ENCODE data around the gene RPP30. TPM values are rescaled to one million over a fixed set of nuclear protein-coding genes. Genes with fewer than 3 reads are reported as not detected.

RPP30 gene
- total and polyA plus RNA-seq, 2 of the 13 experiments (the other 11 are each of a cell fraction or from before 2014, with no cell fraction given), result 27.1 to 65.0 TPM

DNA sequence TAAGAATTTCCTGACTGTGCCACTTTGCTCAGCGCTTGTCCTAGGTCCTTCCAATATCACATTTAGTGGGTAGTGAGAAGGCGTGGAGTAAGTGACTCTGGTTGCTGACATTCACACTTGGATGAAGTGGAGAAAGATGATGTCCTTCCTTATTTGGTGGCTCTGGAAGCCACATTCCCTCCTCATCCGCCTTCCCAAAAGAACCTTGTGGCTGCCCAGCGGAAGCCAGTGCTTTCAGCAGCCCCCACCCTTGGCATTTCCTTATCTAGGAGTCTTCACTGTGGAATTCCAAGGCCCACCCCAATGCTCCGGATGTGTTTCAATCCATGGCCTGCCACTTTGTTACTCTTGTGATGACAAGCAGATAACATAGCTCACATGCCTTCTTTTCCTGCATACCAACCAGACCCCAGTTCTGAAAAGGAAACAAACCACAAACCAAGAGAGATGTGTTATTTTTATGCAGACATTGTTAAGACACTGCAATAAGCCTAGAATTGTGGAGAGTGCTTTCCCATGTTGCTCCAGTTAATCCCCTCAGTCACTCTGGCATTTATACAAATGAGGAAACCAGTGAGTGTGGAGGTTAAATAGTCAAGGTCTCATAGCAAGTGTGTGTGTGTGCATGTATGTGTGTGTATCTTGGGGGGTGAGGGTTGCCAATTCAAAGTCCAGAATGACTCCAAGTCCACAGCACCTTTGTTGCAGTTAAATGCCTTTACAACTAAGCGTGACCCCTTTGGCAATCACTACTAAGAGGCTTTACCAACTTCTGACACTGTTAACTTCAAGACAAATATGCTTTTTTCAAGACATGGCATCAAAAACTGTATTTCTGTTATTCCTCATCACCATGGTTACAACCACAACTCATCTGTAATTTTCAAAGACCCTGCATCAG is 59.4 kb downstream of the RPP30 start (continued):
- TF ChIP-seq, protein P1, sequence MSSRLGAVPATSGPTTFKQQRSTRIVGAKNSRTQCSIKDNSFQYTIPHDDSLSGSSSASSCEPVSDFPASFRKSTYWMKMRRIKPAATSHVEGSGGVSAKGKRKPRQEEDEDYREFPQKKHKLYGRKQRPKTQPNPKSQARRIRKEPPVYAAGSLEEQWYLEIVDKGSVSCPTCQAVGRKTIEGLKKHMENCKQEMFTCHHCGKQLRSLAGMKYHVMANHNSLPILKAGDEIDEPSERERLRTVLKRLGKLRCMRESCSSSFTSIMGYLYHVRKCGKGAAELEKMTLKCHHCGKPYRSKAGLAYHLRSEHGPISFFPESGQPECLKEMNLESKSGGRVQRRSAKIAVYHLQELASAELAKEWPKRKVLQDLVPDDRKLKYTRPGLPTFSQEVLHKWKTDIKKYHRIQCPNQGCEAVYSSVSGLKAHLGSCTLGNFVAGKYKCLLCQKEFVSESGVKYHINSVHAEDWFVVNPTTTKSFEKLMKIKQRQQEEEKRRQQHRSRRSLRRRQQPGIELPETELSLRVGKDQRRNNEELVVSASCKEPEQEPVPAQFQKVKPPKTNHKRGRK (CRISPR knock-in tag; IDR thresholded peaks at IDR 0.05), result no peak
- TF ChIP-seq MAF1 (CRISPR knock-in tag; IDR thresholded peaks at IDR 0.05; ENCODE audit: borderline replicate concordance) (no peak), ATAD3A (CRISPR knock-in tag; IDR thresholded peaks at IDR 0.05) (no peak), ZFAT (CRISPR knock-in tag; conservative IDR thresholded peaks at IDR 0.05) (no peak), THAP9 (CRISPR knock-in tag; IDR thresholded peaks at IDR 0.05; ENCODE audit: borderline replicate concordance) (no peak), ASH2L (IDR thresholded peaks at IDR 0.05; ENCODE audit: insufficient read length, low read depth, low read length) (peak; percentile 95), HBP1 (CRISPR knock-in tag; IDR thresholded peaks at IDR 0.05; ENCODE audit: low read depth) (no peak), ZNF251 (CRISPR knock-in tag; IDR thresholded peaks at IDR 0.05) (no peak), HDAC1 (CRISPR knock-in tag; IDR thresholded peaks at IDR 0.05) (peak; percentile 73; the same call in 1 of the 2 replicates), NR2F6 (IDR thresholded peaks at IDR 0.05) (peak; percentile 88), NR2F6 (CRISPR knock-in tag; IDR thresholded peaks at IDR 0.05) (peak; percentile 82), ZKSCAN5 (CRISPR knock-in tag; IDR thresholded peaks at IDR 0.05) (no peak), ZNF616 (CRISPR knock-in tag; IDR thresholded peaks at IDR 0.05; ENCODE audit: low read depth) (no peak), ZNF747 (CRISPR knock-in tag; IDR thresholded peaks at IDR 0.05; ENCODE audit: borderline replicate concordance) (no peak), ZNF841 (CRISPR knock-in tag; IDR thresholded peaks at IDR 0.05; ENCODE audit: borderline replicate concordance) (no peak), ZBTB7B (CRISPR knock-in tag; IDR thresholded peaks at IDR 0.05) (no peak; the same call in 1 of the 2 replicates), PAXIP1 (CRISPR knock-in tag; conservative IDR thresholded peaks at IDR 0.05) (peak; percentile 94), ZNF746 (CRISPR knock-in tag; IDR thresholded peaks at IDR 0.05) (no peak)

All from HepG2 (cell line).